Measurements from ENCODE around the gene SPRR5.

DNA sequence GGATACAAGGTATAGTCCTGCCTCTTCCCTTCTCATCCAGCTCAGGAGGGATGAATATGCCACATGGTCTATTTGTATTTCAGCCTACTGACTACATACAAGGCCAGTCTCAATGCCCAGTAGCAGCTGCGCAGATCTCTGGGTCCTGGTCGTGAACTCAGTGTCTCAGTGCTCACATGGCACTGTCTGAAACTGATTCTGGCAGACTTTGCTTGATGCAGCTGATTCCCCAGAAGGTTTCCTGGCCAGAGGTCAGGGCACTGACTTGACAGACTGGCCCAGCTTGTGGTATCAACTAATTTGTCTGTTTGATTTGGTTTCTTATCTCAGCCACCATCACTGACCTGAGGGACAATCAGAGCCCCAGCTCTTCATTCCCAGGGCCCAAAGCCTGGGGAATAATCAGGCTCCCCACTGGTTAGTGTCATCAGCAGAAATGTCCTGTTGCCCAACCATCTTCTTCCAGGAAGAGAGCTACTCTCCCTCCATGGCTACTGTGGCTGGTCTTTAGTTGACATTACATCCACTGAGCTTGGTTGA, 15.9 kb downstream of the SPRR5 start:
- no peak for TF ChIP-seq POLR2AphosphoS5 (IDR thresholded peaks at IDR 0.05; ENCODE audit: low read depth, low read length)
- TF ChIP-seq POLR2A (IDR thresholded peaks at IDR 0.05; ENCODE audit: low read depth, low read length): no peak

Data from GM12892 (cell line).